ENCODE measurements around the gene KRR1.
"Not testable (repeated sequence)": the region's sequence is repeated elsewhere in the genome, so short reads cannot be mapped to it uniquely, and the experiment has no call there.

KRR1 gene

DNA sequence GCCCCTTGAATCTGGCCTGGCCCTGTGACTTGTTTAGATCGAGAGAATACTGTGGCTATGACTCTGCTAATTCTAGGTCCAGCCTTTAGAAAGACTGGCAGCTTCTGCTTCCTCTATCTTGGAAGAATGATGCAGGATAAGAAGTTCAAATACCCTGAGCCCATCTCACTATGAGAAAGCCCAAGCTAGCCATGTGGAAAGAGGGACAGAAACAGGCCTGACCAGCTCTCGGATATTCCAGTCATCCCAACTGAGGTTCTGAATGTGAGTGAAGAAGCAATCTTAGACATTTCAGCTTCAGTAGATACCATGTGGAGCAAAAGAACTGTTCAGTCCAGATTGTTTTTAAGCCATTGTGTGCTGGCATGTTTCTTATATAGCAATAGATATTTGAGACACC is 17.3 kb upstream of the KRR1 start:
- Histone ChIP-seq H3K27me3 (no peaks in the 10 kb centered on the region), H3K9ac (no peak overlapping the region), H3K36me3 (no peaks in the 10 kb centered on the region), H4K20me1 (no peaks in the 10 kb centered on the region), H3K27ac (no peak overlapping the region), H3K9me3 (replicated peaks in 1 of 11) (no peaks in the 10 kb centered on the region), H3K4me3 (no peak overlapping the region), H3K4me2 (peak overlapping the region in 9 of 11 experiments; percentile 10 to 46 (median 25); a peak in 11 of 22 replicates), H3K4me1 (peaks cover 5 to 37% (median 26%) of the 10 kb centered on the region in 10 experiments; a peak in 18 of 20 replicates)
- no peak for TF ChIP-seq Cebpa-rat (IDR thresholded peaks at IDR 0.05)

DNA sequence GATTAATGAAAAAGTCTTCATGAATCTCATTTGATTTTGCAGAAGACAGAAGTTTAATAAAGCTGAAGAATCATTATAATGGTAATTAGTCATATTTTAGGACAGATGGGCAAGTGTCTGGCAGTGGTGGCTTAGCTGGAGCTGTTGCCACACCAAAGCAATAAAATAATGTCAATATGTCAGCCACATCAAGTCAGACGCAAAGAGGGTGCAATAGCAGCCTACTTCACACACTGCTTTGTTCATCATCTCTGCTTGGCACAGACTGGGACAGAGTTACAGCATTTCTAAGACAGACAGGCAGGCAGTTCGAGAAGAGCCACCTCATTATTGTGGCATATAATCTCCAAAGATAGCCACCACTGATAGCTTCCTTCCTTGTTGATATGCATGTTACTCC is 16.9 kb upstream of the KRR1 start:
- Histone ChIP-seq H3K27ac (no peak overlapping the region), H3K4me2 (peak overlapping the region in 9 of 11 experiments; percentile 10 to 46 (median 25); a peak in 12 of 22 replicates), H3K4me1 (peaks cover 5 to 37% (median 26%) of the 10 kb centered on the region in 10 experiments; a peak in 18 of 20 replicates), H3K9me3 (replicated peaks in 1 of 11) (no peaks in the 10 kb centered on the region; a peak in 1 of 22 replicates), H3K36me3 (no peaks in the 10 kb centered on the region), H3K27me3 (no peaks in the 10 kb centered on the region), H3K9ac (no peak overlapping the region), H4K20me1 (no peaks in the 10 kb centered on the region), H3K4me3 (no peak overlapping the region)
- TF ChIP-seq Cebpa-rat (IDR thresholded peaks at IDR 0.05), result no peak

- peaks cover 5 to 37% (median 26%) of the 10 kb centered on the region in 10 experiments; a peak in 18 of 20 replicates for H3K4me1 ChIP-seq
- H4K20me1 ChIP-seq, result no peaks in the 10 kb centered on the region
- no peak overlapping the region; a peak in 1 of 22 replicates for H3K9ac ChIP-seq
- peak overlapping the region; percentile 13 to 61 (median 34); a peak in 17 of 22 replicates for H3K4me2 ChIP-seq
- TF ChIP-seq Cebpa-rat (IDR thresholded peaks at IDR 0.05), result peak in 1 of 11 experiments; percentile 58; a peak in 1 of 22 replicates
- no peaks in the 10 kb centered on the region; a peak in 2 of 22 replicates for H3K9me3 ChIP-seq (replicated peaks in 1 of 11)
- no peak overlapping the region for H3K27ac ChIP-seq
- H3K4me3 ChIP-seq, result no peak overlapping the region
- H3K27me3 ChIP-seq, result no peaks in the 10 kb centered on the region
- no peaks in the 10 kb centered on the region for H3K36me3 ChIP-seq
Observed at GRCh38 chr12:75526655-75527511, 15.5 kb upstream of the KRR1 start.

GRCh38 chr12:75525263-75525662 is 13.9 kb upstream of the KRR1 start:
- no peaks in the 10 kb centered on the region for H3K36me3 ChIP-seq
- H3K4me3 ChIP-seq, result no peak overlapping the region
- peaks cover 0 to 4% (median 0%) of the 10 kb centered on the region in 11 experiments; a peak in 4 of 22 replicates for H3K9me3 ChIP-seq (replicated peaks in 1 of 11)
- H3K27ac ChIP-seq, result no peak overlapping the region
- no peaks in the 10 kb centered on the region for H4K20me1 ChIP-seq
- peaks cover 5 to 37% (median 26%) of the 10 kb centered on the region in 10 experiments; a peak in 18 of 20 replicates for H3K4me1 ChIP-seq
- no peak for TF ChIP-seq Cebpa-rat (IDR thresholded peaks at IDR 0.05)
- H3K4me2 ChIP-seq, result peak overlapping the region in 7 of 11 experiments; percentile 10 to 63 (median 55); a peak in 12 of 22 replicates
- no peak overlapping the region for H3K9ac ChIP-seq
- no peaks in the 10 kb centered on the region for H3K27me3 ChIP-seq

DNA sequence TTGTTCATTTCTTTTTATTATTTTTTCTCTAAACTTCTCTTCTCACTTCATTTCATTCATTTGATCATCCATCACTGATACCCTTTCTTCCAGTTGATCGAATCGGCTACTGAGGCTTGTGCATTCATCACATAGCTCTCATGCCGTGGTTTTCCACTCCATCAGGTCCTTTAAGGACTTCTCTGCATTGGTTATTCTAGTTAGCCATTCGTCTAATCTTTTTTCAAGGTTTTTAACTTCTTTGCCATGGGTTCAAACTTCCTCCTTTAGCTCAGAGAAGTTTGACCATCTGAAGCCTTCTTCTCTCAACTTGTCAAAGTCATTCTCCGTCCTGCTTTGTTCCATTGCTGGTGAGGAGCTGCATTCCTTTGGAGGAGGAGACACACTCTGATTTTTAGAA is 10.7 kb upstream of the KRR1 start:
- H3K4me3 ChIP-seq; H3K9me3 ChIP-seq (replicated peaks in 1 of 11); H3K27me3 ChIP-seq; H3K27ac ChIP-seq; H3K4me2 ChIP-seq; H3K36me3 ChIP-seq; H4K20me1 ChIP-seq; H3K9ac ChIP-seq: not testable (repeated sequence)
- H3K4me1 ChIP-seq, result peaks cover 3 to 20% (median 15%) of the 10 kb centered on the region in 10 experiments; a peak in 17 of 20 replicates

- H3K4me3 ChIP-seq; H3K4me2 ChIP-seq; H3K36me3 ChIP-seq; H4K20me1 ChIP-seq; H3K9ac ChIP-seq; H3K27ac ChIP-seq; H3K9me3 ChIP-seq (replicated peaks in 1 of 11); H3K27me3 ChIP-seq: not testable (repeated sequence)
- H3K4me1 ChIP-seq, result peaks cover 0 to 12% (median 9%) of the 10 kb centered on the region in 10 experiments; a peak in 14 of 20 replicates
Observed at GRCh38 chr12:75521224-75521623, 9.8 kb upstream of the KRR1 start.

DNA sequence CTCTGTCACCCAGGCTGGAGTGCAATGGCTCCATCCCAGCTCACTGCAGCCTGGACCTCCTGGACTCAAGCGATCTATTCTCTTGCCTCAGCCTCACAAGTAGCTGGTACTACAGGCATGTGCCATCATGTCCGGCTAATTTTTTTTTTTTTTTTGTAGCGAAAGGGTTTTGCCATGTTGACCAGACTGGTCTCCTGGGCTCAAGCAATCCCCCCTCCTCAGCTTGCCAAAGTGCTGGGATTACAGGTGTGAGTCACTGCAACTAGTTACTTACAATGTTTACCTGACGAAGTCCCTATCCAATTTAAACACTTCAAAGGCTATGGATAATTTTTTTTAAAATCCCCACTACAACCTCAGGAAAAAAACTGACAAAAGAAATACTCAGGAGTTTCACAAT is 1.8 kb downstream of the KRR1 start:
- peak overlapping the region in 8 of 10 experiments; percentile 78 to 95 (median 90); a peak in 12 of 20 replicates for H3K4me3 ChIP-seq
- peak overlapping the region in 9 of 11 experiments; percentile 85 to 94 (median 91); a peak in 10 of 22 replicates for H3K9ac ChIP-seq
- H3K4me2 ChIP-seq, result peak overlapping the region; percentile 75 to 91 (median 87)

GRCh38 chr12:75508159-75508558 is 3.2 kb downstream of the KRR1 start:
- peak overlapping the region in 1 of 11 experiments; percentile 32; a peak in 1 of 22 replicates for H3K4me2 ChIP-seq
- peaks cover 4 to 52% (median 21%) of the 10 kb centered on the region in 11 experiments; a peak in 14 of 22 replicates for H4K20me1 ChIP-seq
- H3K9me3 ChIP-seq (replicated peaks in 1 of 11), result no peaks in the 10 kb centered on the region; a peak in 1 of 22 replicates
- peaks cover 22 to 67% (median 44%) of the 10 kb centered on the region in 11 experiments for H3K36me3 ChIP-seq
- no peak overlapping the region for H3K27ac ChIP-seq
- H3K4me1 ChIP-seq, result peaks cover 17 to 40% (median 25%) of the 10 kb centered on the region in 10 experiments
- H3K4me3 ChIP-seq, result no peak overlapping the region
- H3K27me3 ChIP-seq, result no peaks in the 10 kb centered on the region
- no peak for TF ChIP-seq Cebpa-rat (IDR thresholded peaks at IDR 0.05)
- H3K9ac ChIP-seq, result no peak overlapping the region

More for the DNA sequence above, 1.8 kb downstream of the KRR1 start:
- no peaks in the 10 kb centered on the region; a peak in 1 of 22 replicates for H3K9me3 ChIP-seq (replicated peaks in 1 of 11)
- H3K4me1 ChIP-seq, result peaks cover 17 to 40% (median 25%) of the 10 kb centered on the region in 10 experiments
- H3K27me3 ChIP-seq, result no peaks in the 10 kb centered on the region
- peaks cover 3 to 52% (median 21%) of the 10 kb centered on the region in 11 experiments; a peak in 13 of 22 replicates for H4K20me1 ChIP-seq
- no peak for TF ChIP-seq Cebpa-rat (IDR thresholded peaks at IDR 0.05)
- peak overlapping the region in 1 of 11 experiments; percentile 95; a peak in 2 of 22 replicates for H3K27ac ChIP-seq
- peaks cover 9 to 52% (median 30%) of the 10 kb centered on the region in 11 experiments; a peak in 20 of 22 replicates for H3K36me3 ChIP-seq

- peaks cover 4 to 61% (median 26%) of the 10 kb centered on the region in 11 experiments; a peak in 15 of 22 replicates for H4K20me1 ChIP-seq
- TF ChIP-seq Cebpa-rat (IDR thresholded peaks at IDR 0.05), result no peak
- no peak overlapping the region for H3K27ac ChIP-seq
- H3K4me3 ChIP-seq, result no peak overlapping the region
- no peak overlapping the region for H3K9ac ChIP-seq
- H3K4me1 ChIP-seq, result peaks cover 17 to 40% (median 25%) of the 10 kb centered on the region in 10 experiments
- H3K9me3 ChIP-seq (replicated peaks in 1 of 11), result no peaks in the 10 kb centered on the region; a peak in 1 of 22 replicates
- peaks cover 33 to 78% (median 55%) of the 10 kb centered on the region in 11 experiments for H3K36me3 ChIP-seq
- no peaks in the 10 kb centered on the region for H3K27me3 ChIP-seq
- H3K4me2 ChIP-seq, result no peak overlapping the region
Observed at GRCh38 chr12:75507086-75507485, 4.3 kb downstream of the KRR1 start.

Measured in BLaER1 treated with 17β-estradiol and CSF1 and Interleukin-3, amounts not matched to agents 10 nM and 100 nM (cell line).